Kidney epithelial cell (primary cell): ENCODE measurements around the gene GPC3. TPM values are rescaled to one million over a fixed set of nuclear protein-coding genes. Genes with fewer than 3 reads are reported as not detected.

Experiments
- DNase-seq: peaks from one replicate; pipeline ENCODE4 v3.0.0-alpha.2; 2010; ENCODE audit warnings: low read depth
- H3K27me3 ChIP-seq: 2 replicates; pipeline ENCODE4 v1.6.0; 2011; ENCODE audit warnings: low read length; ENCODE audit not compliant: control insufficient read depth, insufficient read depth
- H3K36me3 ChIP-seq: 2 replicates; pipeline ENCODE4 v1.5.1; 2011; ENCODE audit warnings: low read length; ENCODE audit not compliant: control insufficient read depth, insufficient read depth
- H3K4me3 ChIP-seq: 2 replicates; pipeline ENCODE4 v1.5.1; 2011; ENCODE audit warnings: low read depth, mild to moderate bottlenecking, control low read depth, low read length
- total RNA-seq: library from RNA; depleted of rRNA; stranded (reverse); fragments of >200 nt; gene quantifications from 2 replicates; pipeline ENCODE4 v1.2.3, GENCODE V29; 2015
- TF ChIP-seq, protein P1 (sequence below): IDR thresholded peaks from 2 replicates; pipeline ENCODE4 v1.5.1; 2011; ENCODE audit warnings: mild to moderate bottlenecking, moderate library complexity, low read length, control low read depth, inconsistent platforms; ENCODE audit not compliant: insufficient read depth, poor library complexity, severe bottlenecking

The GPC3 gene
- total RNA-seq, 1 donor from 2014 or later, result 14.5 TPM

DNA sequence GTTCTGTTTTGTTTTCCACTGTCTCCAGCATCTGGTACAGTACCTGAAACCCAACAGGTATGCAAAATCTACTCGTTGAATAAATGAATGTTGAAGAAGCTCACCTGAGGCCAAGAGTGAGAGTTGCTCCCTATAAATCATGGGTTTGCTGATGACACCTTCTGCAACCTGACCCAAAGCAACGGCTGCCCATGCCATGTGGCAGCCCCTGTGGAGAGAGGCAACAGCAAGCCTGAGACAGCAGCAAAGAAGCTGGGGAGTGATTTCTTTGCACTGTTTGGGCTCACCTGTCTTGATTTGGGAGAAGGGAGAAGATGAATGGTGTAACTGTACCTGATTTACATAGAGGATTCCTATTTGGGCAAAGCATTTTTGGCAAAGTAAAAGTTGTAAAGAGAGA is 450.3 kb downstream of the GPC3 start:
- TF ChIP-seq, protein P1, sequence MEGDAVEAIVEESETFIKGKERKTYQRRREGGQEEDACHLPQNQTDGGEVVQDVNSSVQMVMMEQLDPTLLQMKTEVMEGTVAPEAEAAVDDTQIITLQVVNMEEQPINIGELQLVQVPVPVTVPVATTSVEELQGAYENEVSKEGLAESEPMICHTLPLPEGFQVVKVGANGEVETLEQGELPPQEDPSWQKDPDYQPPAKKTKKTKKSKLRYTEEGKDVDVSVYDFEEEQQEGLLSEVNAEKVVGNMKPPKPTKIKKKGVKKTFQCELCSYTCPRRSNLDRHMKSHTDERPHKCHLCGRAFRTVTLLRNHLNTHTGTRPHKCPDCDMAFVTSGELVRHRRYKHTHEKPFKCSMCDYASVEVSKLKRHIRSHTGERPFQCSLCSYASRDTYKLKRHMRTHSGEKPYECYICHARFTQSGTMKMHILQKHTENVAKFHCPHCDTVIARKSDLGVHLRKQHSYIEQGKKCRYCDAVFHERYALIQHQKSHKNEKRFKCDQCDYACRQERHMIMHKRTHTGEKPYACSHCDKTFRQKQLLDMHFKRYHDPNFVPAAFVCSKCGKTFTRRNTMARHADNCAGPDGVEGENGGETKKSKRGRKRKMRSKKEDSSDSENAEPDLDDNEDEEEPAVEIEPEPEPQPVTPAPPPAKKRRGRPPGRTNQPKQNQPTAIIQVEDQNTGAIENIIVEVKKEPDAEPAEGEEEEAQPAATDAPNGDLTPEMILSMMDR, result no peak
- H3K36me3 ChIP-seq, result no peaks in the 10 kb centered on the region
- H3K27me3 ChIP-seq, result no peaks in the 10 kb centered on the region
- H3K4me3 ChIP-seq, result no peak overlapping the region
- no peak for DNase-seq

DNA sequence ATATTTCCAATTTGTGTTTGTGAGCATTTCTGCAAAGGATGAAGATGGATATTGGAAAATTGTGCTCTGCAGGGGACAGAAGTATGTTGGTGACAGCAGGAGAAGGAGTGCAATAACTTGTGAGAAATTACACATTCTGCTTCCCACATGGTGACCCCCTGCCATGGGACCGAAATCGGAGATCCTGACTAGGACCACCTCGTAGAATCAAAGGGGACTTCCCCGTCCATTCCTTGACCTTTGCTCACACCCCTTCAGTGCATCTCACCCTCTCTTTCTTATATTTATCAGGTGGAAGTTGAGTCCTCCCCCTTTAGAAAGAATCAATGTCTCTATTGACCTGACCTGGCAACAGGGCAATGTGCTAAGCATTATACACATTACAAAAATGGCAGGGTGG is 451.2 kb downstream of the GPC3 start:
- Histone ChIP-seq H3K36me3 (no peaks in the 10 kb centered on the region), H3K27me3 (no peaks in the 10 kb centered on the region), H3K4me3 (no peak overlapping the region)
- TF ChIP-seq, protein P1, result no peak
- DNase-seq, result no peak

DNA sequence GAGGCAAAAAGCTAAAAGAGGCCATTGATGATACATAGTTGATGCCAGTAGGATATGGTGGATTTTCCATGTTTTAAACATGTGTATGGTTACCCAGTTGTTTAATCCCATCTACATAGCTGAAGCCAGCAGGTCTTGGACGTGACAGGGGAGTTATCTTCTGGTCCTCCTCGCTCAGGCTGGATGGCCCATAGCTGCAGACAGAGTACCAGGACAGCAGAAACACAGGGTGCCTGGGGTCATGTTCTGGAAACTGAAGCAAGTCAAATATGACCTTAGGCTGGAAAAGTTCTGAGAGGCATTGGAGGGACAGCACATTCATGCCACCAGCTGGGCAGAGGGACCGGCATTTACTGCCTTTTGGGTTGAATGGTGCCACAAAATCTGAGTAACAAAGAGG is 452.1 kb downstream of the GPC3 start:
- Histone ChIP-seq H3K4me3 (no peak overlapping the region), H3K36me3 (no peaks in the 10 kb centered on the region), H3K27me3 (no peaks in the 10 kb centered on the region)
- TF ChIP-seq, protein P1, result no peak
- no peak for DNase-seq

DNA sequence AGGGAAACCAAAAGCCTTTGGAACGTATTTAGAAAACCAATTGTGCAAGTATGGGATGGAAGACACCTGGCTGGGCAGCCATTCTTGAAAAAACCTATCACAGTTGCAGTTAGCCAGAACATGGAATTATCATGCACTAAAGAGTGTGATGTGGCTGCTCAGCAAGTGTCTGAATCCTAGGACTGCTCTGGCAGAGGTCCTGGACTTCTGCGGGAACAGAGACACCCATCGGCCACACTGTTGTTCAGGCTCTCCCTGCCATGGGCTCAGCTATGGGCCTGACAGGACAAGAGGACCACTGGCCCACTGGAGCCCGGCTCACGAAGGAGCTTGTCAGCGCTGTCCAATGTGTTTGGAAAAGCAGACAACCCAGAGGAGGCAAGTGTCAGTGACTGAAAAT is 454.4 kb downstream of the GPC3 start:
- H3K27me3 ChIP-seq, result no peaks in the 10 kb centered on the region
- TF ChIP-seq, protein P1, result no peak

DNA sequence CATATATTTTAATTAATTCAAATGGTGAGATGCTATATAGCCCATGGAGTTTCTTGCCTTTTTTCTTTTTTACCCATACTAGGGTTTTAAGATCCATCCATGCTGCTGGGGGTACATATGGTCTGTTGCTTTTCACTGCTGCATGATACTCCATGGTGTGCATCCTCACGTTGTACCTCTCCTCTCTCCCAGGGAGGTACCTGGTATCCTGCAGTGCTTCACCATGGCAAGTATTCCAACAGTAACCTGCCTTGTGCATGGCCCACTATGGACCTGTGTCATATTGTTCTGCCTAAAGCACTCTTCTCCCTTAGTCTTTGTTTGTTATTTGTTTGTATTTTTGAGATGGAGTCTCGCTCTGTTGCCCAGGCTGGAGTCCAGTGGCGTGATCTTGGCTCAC is 455.8 kb downstream of the GPC3 start:
- no peak overlapping the region for H3K4me3 ChIP-seq
- H3K36me3 ChIP-seq, result no peaks in the 10 kb centered on the region
- TF ChIP-seq, protein P1, result no peak
- no peaks in the 10 kb centered on the region for H3K27me3 ChIP-seq
- DNase-seq, result no peak

More for the DNA sequence above, 454.4 kb downstream of the GPC3 start:
- Histone ChIP-seq H3K4me3 (no peak overlapping the region), H3K36me3 (no peaks in the 10 kb centered on the region)
- no peak for DNase-seq

DNA sequence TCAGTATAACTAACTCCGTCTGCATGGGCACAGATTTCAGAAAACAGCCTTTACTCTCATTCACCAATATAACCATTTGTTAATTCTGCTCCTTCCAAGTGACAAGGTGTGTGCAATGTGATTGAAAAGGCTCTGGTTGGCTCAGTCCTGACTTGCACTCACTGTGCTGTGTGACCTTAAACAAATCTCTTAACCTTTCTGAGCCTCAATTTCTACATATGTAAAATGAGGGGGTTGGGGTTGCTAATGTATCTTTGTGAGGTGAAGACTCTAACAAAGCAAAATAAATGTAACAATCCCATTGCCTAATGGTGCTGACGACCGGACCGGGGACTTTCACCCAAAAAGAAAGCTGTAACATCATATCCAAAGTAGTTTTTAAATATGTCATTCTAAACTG is 457.6 kb downstream of the GPC3 start:
- Histone ChIP-seq H3K27me3 (no peaks in the 10 kb centered on the region), H3K36me3 (no peaks in the 10 kb centered on the region), H3K4me3 (no peak overlapping the region)
- TF ChIP-seq, protein P1, result no peak
- DNase-seq, result no peak
